ENCODE measurements around the gene GTF3C2.

DNA sequence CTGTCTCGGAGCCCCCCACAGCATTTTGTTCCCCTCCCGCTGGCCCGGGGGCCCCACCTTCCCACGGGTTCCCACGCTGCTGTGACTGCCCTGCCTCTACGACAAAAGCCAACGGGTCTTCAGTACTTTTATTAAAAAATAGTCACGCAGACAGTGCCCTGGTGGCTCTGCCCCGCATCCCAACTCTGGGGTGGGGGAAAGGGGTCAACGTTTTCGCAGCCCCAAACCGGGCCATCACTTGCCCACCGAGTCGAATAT, 49.3 kb downstream of the GTF3C2 start:
- no peak for TF ChIP-seq POLR2A (IDR thresholded peaks at IDR 0.05)
- TF ChIP-seq, protein P1, sequence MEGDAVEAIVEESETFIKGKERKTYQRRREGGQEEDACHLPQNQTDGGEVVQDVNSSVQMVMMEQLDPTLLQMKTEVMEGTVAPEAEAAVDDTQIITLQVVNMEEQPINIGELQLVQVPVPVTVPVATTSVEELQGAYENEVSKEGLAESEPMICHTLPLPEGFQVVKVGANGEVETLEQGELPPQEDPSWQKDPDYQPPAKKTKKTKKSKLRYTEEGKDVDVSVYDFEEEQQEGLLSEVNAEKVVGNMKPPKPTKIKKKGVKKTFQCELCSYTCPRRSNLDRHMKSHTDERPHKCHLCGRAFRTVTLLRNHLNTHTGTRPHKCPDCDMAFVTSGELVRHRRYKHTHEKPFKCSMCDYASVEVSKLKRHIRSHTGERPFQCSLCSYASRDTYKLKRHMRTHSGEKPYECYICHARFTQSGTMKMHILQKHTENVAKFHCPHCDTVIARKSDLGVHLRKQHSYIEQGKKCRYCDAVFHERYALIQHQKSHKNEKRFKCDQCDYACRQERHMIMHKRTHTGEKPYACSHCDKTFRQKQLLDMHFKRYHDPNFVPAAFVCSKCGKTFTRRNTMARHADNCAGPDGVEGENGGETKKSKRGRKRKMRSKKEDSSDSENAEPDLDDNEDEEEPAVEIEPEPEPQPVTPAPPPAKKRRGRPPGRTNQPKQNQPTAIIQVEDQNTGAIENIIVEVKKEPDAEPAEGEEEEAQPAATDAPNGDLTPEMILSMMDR (IDR thresholded peaks at IDR 0.05): no peak

Data from breast epithelium (tissue), 3 donors.